ENCODE results near the gene ETNPPL. TPM values are rescaled to one million over a fixed set of nuclear protein-coding genes. Genes with fewer than 3 reads are reported as not detected.
"Not testable (repeated sequence)": the region's sequence is repeated elsewhere in the genome, so short reads cannot be mapped to it uniquely, and the experiment has no call there.

The ETNPPL gene
- total RNA-seq, 3 donors from 2014 or later (not counting 1 experiment from before 2014, with no cell fraction given) = not detected

- Histone ChIP-seq H3K4me3 (ENCODE audit: low read length) (no peak overlapping the region), H3K4me1 (ENCODE audit: control insufficient read depth, insufficient read depth, low read length) (no peaks in the 10 kb centered on the region), H3K9me3 (ENCODE audit: control insufficient read depth, insufficient read depth, low read length) (no peaks in the 10 kb centered on the region), H3K27me3 (ENCODE audit: control insufficient read depth, insufficient read depth, low read length) (no peaks in the 10 kb centered on the region), H3K36me3 (ENCODE audit: control insufficient read depth, insufficient read depth, low read length) (no peaks in the 10 kb centered on the region), H3K27ac (ENCODE audit: low read length) (no peak overlapping the region)
- intact Hi-C loops (cut with micrococcal nuclease) = no loop called here
- Mint-ChIP-seq H3K27ac (no peak overlapping the region), H3K36me3 (no peaks in the 10 kb centered on the region), H3K27me3 (ENCODE audit: low read depth in 2 of 2) (peaks cover 10 to 21% of the 10 kb centered on the region in 2 donors), H3K4me1 (no peaks in the 10 kb centered on the region), H3K4me3 (no peak overlapping the region), H3K9me3 (no peaks in the 10 kb centered on the region)
- no peak for TF ChIP-seq CTCF (IDR thresholded peaks at IDR 0.05)
- WGBS (ENCODE audit: insufficient coverage) = 20% methylated on average over 1 of the region's 2 CpGs
- ATAC-seq = no peak
- no peak for DNase-seq
Observed at GRCh38 chr4:108717386-108717785, 45.5 kb downstream of the ETNPPL start.

- no peaks in the 10 kb centered on the region for H3K4me1 Mint-ChIP-seq
- no peak overlapping the region for H3K27ac Mint-ChIP-seq
- ATAC-seq = no peak
- no peak overlapping the region for H3K4me3 Mint-ChIP-seq
- no peak for TF ChIP-seq CTCF (IDR thresholded peaks at IDR 0.05)
- intact Hi-C loops (cut with micrococcal nuclease) = no loop called here
- no peaks in the 10 kb centered on the region for H3K9me3 Mint-ChIP-seq
- WGBS (ENCODE audit: insufficient coverage) = 29% methylated on average over 2 of the region's 2 CpGs
- H3K4me1 ChIP-seq (ENCODE audit: control insufficient read depth, insufficient read depth, low read length) = no peaks in the 10 kb centered on the region
- H3K4me3 ChIP-seq (ENCODE audit: low read length) = no peak overlapping the region
- DNase-seq = no peak
- H3K9me3 ChIP-seq (ENCODE audit: control insufficient read depth, insufficient read depth, low read length) = no peaks in the 10 kb centered on the region
- H3K36me3 ChIP-seq (ENCODE audit: control insufficient read depth, insufficient read depth, low read length) = no peaks in the 10 kb centered on the region
- no peaks in the 10 kb centered on the region for H3K36me3 Mint-ChIP-seq
- H3K27ac ChIP-seq (ENCODE audit: low read length) = no peak overlapping the region
- H3K27me3 ChIP-seq (ENCODE audit: control insufficient read depth, insufficient read depth, low read length) = no peaks in the 10 kb centered on the region
- peaks cover 13 to 18% of the 10 kb centered on the region in 2 donors for H3K27me3 Mint-ChIP-seq (ENCODE audit: low read depth in 2 of 2)
Observed at GRCh38 chr4:108716340-108716739, 46.5 kb downstream of the ETNPPL start.

GRCh38 chr4:108714880-108715279 is 48.0 kb downstream of the ETNPPL start:
- intact Hi-C loops (cut with micrococcal nuclease) = no loop called here
- Histone ChIP-seq H3K4me3 (ENCODE audit: low read length) (no peak overlapping the region), H3K27me3 (ENCODE audit: control insufficient read depth, insufficient read depth, low read length) (no peaks in the 10 kb centered on the region), H3K4me1 (ENCODE audit: control insufficient read depth, insufficient read depth, low read length) (no peaks in the 10 kb centered on the region), H3K36me3 (ENCODE audit: control insufficient read depth, insufficient read depth, low read length) (no peaks in the 10 kb centered on the region), H3K9me3 (ENCODE audit: control insufficient read depth, insufficient read depth, low read length) (no peaks in the 10 kb centered on the region), H3K27ac (ENCODE audit: low read length) (no peak overlapping the region)
- Mint-ChIP-seq H3K27ac (no peak overlapping the region), H3K9me3 (no peaks in the 10 kb centered on the region), H3K27me3 (ENCODE audit: low read depth in 2 of 2) (peaks cover 9 to 18% of the 10 kb centered on the region in 2 donors), H3K4me1 (no peaks in the 10 kb centered on the region), H3K4me3 (no peak overlapping the region), H3K36me3 (no peaks in the 10 kb centered on the region)
- ATAC-seq (no peak), DNase-seq (no peak)
- WGBS (ENCODE audit: insufficient coverage) = 72% methylated on average over 2 of the region's 4 CpGs
- TF ChIP-seq CTCF (IDR thresholded peaks at IDR 0.05) = no peak

GRCh38 chr4:108710578-108710977 is 52.3 kb downstream of the ETNPPL start:
- H3K36me3 Mint-ChIP-seq; H3K4me3 Mint-ChIP-seq; intact Hi-C loops (cut with micrococcal nuclease); H3K27me3 ChIP-seq (ENCODE audit: control insufficient read depth, insufficient read depth, low read length); H3K9me3 Mint-ChIP-seq; H3K4me3 ChIP-seq (ENCODE audit: low read length); DNase-seq; H3K4me1 ChIP-seq (ENCODE audit: control insufficient read depth, insufficient read depth, low read length); H3K4me1 Mint-ChIP-seq; H3K36me3 ChIP-seq (ENCODE audit: control insufficient read depth, insufficient read depth, low read length); H3K27ac ChIP-seq (ENCODE audit: low read length); ATAC-seq; H3K9me3 ChIP-seq (ENCODE audit: control insufficient read depth, insufficient read depth, low read length); H3K27ac Mint-ChIP-seq: not testable (repeated sequence)
- peaks cover 0 to 11% of the 10 kb centered on the region in 2 donors for H3K27me3 Mint-ChIP-seq (ENCODE audit: low read depth in 2 of 2)
- 83% methylated on average over 7 of the region's 7 CpGs for WGBS (ENCODE audit: insufficient coverage)
